ENCODE measurements around the gene MACC1. TPM values are rescaled to one million over a fixed set of nuclear protein-coding genes. Genes with fewer than 3 reads are reported as not detected.

MACC1 gene
- total and polyA plus RNA-seq, 10 of the 15 experiments (the other 5 are each of a cell fraction or from before 2014, with no cell fraction given), result 6.0 to 61.1 (median 12.7) TPM

DNA sequence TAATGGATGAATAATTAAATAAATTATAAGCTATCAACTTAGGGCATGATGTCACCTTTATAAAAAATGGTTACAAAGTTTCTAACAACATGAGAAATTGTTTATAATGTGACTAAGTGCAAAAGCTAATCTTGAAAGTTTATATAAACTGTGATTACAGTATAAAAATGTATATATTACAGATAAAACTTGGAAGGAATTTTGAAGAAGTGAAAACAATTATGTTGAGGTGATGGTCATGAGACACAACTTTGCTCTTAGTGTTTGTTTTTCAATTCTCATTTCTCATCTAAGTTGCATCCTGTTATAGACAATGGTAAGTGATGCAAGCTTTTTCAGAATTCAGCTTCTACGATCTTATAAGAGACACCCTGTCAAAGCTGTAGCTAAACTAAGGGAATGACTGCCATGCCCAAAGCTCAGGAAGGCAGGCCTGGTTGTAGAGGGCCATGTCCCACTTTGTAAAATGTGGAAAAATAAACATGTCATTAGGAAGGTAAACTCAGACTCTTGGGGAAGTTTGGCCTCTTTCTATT, 23.9 kb downstream of the MACC1 start (continued):
- TF ChIP-seq, protein P1, sequence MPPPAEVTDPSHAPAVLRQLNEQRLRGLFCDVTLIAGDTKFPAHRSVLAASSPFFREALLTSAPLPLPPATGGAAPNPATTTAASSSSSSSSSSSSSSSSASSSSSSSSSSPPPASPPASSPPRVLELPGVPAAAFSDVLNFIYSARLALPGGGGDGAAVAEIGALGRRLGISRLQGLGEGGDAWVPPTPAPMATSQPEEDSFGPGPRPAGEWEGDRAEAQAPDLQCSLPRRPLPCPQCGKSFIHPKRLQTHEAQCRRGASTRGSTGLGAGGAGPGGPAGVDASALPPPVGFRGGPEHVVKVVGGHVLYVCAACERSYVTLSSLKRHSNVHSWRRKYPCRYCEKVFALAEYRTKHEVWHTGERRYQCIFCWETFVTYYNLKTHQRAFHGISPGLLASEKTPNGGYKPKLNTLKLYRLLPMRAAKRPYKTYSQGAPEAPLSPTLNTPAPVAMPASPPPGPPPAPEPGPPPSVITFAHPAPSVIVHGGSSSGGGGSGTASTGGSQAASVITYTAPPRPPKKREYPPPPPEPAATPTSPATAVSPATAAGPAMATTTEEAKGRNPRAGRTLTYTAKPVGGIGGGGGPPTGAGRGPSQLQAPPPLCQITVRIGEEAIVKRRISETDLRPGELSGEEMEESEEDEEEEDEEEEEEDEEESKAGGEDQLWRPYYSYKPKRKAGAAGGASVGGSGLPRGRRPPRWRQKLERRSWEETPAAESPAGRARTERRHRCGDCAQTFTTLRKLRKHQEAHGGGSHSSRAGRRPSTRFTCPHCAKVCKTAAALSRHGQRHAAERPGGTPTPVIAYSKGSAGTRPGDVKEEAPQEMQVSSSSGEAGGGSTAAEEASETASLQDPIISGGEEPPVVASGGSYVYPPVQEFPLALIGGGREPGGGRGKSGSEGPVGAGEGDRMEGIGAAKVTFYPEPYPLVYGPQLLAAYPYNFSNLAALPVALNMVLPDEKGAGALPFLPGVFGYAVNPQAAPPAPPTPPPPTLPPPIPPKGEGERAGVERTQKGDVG (CRISPR knock-in tag; IDR thresholded peaks at IDR 0.05), result no peak
- TF ChIP-seq IKZF2 (IDR thresholded peaks at IDR 0.05) (peak in 1 of 2 experiments; percentile 63; a peak in 3 of 4 replicates), MEF2A (IDR thresholded peaks at IDR 0.05; ENCODE audit: insufficient read depth, low read depth, low read length) (no peak), GATAD2B (conservative IDR thresholded peaks at IDR 0.05; ENCODE audit: low read depth) (no peak), RFX5 (IDR thresholded peaks at IDR 0.05; ENCODE audit: low read depth, low read length) (no peak), HDGF (IDR thresholded peaks at IDR 0.05) (no peak), TCF7 (IDR thresholded peaks at IDR 0.05; ENCODE audit: borderline replicate concordance) (no peak), ELK1 (IDR thresholded peaks at IDR 0.05; ENCODE audit: low read depth, low read length) (no peak), SP1 (IDR thresholded peaks at IDR 0.05; ENCODE audit: low read depth, low read length) (no peak), GABPA (IDR thresholded peaks at IDR 0.05; ENCODE audit: low read depth) (no peak), JUNB (IDR thresholded peaks at IDR 0.05) (no peak; the same call in 1 of the 2 replicates), NFIC (IDR thresholded peaks at IDR 0.05; ENCODE audit: low read depth, low read length) (no peak), ZBTB40 (IDR thresholded peaks at IDR 0.05; ENCODE audit: borderline replicate concordance) (no peak), CHD2 (IDR thresholded peaks at IDR 0.05; ENCODE audit: borderline replicate concordance, low read depth, low read length) (0 out of 2 replicates have a peak, but pooled peaks have one; percentile 36)
- TF ChIP-seq, protein P2, sequence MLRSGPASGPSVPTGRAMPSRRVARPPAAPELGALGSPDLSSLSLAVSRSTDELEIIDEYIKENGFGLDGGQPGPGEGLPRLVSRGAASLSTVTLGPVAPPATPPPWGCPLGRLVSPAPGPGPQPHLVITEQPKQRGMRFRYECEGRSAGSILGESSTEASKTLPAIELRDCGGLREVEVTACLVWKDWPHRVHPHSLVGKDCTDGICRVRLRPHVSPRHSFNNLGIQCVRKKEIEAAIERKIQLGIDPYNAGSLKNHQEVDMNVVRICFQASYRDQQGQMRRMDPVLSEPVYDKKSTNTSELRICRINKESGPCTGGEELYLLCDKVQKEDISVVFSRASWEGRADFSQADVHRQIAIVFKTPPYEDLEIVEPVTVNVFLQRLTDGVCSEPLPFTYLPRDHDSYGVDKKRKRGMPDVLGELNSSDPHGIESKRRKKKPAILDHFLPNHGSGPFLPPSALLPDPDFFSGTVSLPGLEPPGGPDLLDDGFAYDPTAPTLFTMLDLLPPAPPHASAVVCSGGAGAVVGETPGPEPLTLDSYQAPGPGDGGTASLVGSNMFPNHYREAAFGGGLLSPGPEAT (IDR thresholded peaks at IDR 0.05; ENCODE audit: low read depth), result peak; percentile 46; the same call in 1 of the 2 replicates
- TF ChIP-seq, protein P3, sequence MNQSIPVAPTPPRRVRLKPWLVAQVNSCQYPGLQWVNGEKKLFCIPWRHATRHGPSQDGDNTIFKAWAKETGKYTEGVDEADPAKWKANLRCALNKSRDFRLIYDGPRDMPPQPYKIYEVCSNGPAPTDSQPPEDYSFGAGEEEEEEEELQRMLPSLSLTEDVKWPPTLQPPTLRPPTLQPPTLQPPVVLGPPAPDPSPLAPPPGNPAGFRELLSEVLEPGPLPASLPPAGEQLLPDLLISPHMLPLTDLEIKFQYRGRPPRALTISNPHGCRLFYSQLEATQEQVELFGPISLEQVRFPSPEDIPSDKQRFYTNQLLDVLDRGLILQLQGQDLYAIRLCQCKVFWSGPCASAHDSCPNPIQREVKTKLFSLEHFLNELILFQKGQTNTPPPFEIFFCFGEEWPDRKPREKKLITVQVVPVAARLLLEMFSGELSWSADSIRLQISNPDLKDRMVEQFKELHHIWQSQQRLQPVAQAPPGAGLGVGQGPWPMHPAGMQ (IDR thresholded peaks at IDR 0.05; ENCODE audit: borderline replicate concordance), result no peak
- TF ChIP-seq, protein P4, sequence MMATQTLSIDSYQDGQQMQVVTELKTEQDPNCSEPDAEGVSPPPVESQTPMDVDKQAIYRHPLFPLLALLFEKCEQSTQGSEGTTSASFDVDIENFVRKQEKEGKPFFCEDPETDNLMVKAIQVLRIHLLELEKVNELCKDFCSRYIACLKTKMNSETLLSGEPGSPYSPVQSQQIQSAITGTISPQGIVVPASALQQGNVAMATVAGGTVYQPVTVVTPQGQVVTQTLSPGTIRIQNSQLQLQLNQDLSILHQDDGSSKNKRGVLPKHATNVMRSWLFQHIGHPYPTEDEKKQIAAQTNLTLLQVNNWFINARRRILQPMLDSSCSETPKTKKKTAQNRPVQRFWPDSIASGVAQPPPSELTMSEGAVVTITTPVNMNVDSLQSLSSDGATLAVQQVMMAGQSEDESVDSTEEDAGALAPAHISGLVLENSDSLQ (IDR thresholded peaks at IDR 0.05), result peak; percentile 41; the same call in 1 of the 2 replicates

All from GM12878 (cell line).